ENCODE measurements around the gene NT5M. TPM values are rescaled to one million over a fixed set of nuclear protein-coding genes. Genes with fewer than 3 reads are reported as not detected.

The NT5M gene
- total RNA-seq, 1 experiment from 2014 or later: 8.6 TPM

Other genes starting within 250 kb of the NT5M start
- gene PLD6, start 97.0 kb upstream of the NT5M start, total RNA-seq (2014; rRNA removed): 11.6 and 18.0 TPM in 2 replicates
- 30.6 and 30.8 TPM in 2 replicates for gene FLCN, start 66.2 kb upstream of the NT5M start, total RNA-seq (2014; rRNA removed)
- gene COPS3, start 22.1 kb upstream of the NT5M start, total RNA-seq (2014; rRNA removed): 178 and 205 TPM in 2 replicates
- 21.9 and 28.3 TPM in 2 replicates for gene MED9, start 173.6 kb downstream of the NT5M start, total RNA-seq (2014; rRNA removed)
- 59.0 and 82.6 TPM in 2 replicates for gene RASD1, start 193.0 kb downstream of the NT5M start, total RNA-seq (2014; rRNA removed)